SU-DHL-6 (cell line): ENCODE measurements around the gene IGSF6.

ENCODE experiments used
- H2AFZ ChIP-seq: fragments of 200-600 bp; sonication (generic); 2 replicates; pipeline ENCODE4 v1.6.1; 2014; ENCODE audit warnings: low read depth, mild to moderate bottlenecking, moderate library complexity, mixed read lengths, antibody characterized with exemption, low read length; ENCODE audit not compliant: severe bottlenecking
- H3F3A ChIP-seq: fragments of 200-600 bp; shearing (Covaris generic); 2 replicates; pipeline ENCODE4 v1.6.0; 2016; ENCODE audit warnings: antibody characterized with exemption, mild to moderate bottlenecking; ENCODE audit not compliant: insufficient read depth
- H3K27ac ChIP-seq: fragments of 200-600 bp; sonication (generic); 2 replicates; pipeline ENCODE4 v1.5.1; 2016; ENCODE audit warnings: low read depth, mild to moderate bottlenecking, low read length, moderate library complexity, mixed read lengths
- H3K27me3 ChIP-seq: fragments of 200-600 bp; sonication (generic), shearing (Covaris generic); 2 replicates; pipeline ENCODE4 v1.6.0; 2014; ENCODE audit warnings: mild to moderate bottlenecking, low read length
- H3K36me3 ChIP-seq: fragments of 200-600 bp; sonication (generic); 2 replicates; pipeline ENCODE4 v1.6.1; 2014; ENCODE audit warnings: mild to moderate bottlenecking, low read length, mixed read lengths
- H3K4me2 ChIP-seq: fragments of 300-600, 200-600 bp; shearing (Covaris generic), sonication (generic); 2 replicates; pipeline ENCODE4 v1.6.0; 2014; ENCODE audit warnings: low read length, low read depth, mild to moderate bottlenecking; ENCODE audit not compliant: poor library complexity, severe bottlenecking
- H3K4me3 ChIP-seq: fragments of 200-600 bp; sonication (generic); 2 replicates; pipeline ENCODE4 v1.5.1; 2014; ENCODE audit warnings: antibody characterized with exemption, low read length, mild to moderate bottlenecking, mixed read lengths; ENCODE audit not compliant: insufficient read depth, poor library complexity, severe bottlenecking
- H3K79me2 ChIP-seq: fragments of 200-600 bp; sonication (generic); 2 replicates; pipeline ENCODE4 v1.6.1; 2014; ENCODE audit warnings: mild to moderate bottlenecking, low read length, moderate library complexity; ENCODE audit not compliant: insufficient read depth
- H3K9ac ChIP-seq: fragments of 200-600 bp; sonication (generic); 2 replicates; pipeline ENCODE4 v1.7.0; 2014; ENCODE audit warnings: mild to moderate bottlenecking, low read length
- H3K9me2 ChIP-seq: fragments of 200-600 bp; sonication (generic); replicated peaks from 2 replicates; pipeline ENCODE4 v1.6.1; 2014; ENCODE audit warnings: low read length; ENCODE audit not compliant: insufficient read depth
- H3K9me3 ChIP-seq: fragments of 200-600 bp; sonication (generic); 2 replicates; pipeline ENCODE4 v1.6.1; 2014; ENCODE audit warnings: low read length, mixed read lengths; ENCODE audit not compliant: insufficient read depth
- H4K20me1 ChIP-seq: fragments of 200-600 bp; sonication (generic); 2 replicates; pipeline ENCODE4 v1.6.1; 2014; ENCODE audit warnings: low read depth, mild to moderate bottlenecking, antibody characterized with exemption, low read length, moderate library complexity, mixed read lengths
- EZH2phosphoT487 ChIP-seq: fragments of 200-600 bp; sonication (generic), shearing (Covaris generic); conservative IDR thresholded peaks from 2 replicates; pipeline ENCODE4 v1.6.1; 2018; ENCODE audit warnings: mild to moderate bottlenecking, antibody characterized with exemption, low read length, moderate library complexity, mixed read lengths
- TF ChIP-seq, protein P1 (sequence below): fragments of 200-600 bp; sonication (generic); IDR thresholded peaks from one replicate; pipeline ENCODE4 v1.5.1; 2017; ENCODE audit warnings: antibody characterized with exemption, mild to moderate bottlenecking, low read length, moderate library complexity; ENCODE audit not compliant: insufficient read depth, poor library complexity, severe bottlenecking

IGSF6 gene

DNA sequence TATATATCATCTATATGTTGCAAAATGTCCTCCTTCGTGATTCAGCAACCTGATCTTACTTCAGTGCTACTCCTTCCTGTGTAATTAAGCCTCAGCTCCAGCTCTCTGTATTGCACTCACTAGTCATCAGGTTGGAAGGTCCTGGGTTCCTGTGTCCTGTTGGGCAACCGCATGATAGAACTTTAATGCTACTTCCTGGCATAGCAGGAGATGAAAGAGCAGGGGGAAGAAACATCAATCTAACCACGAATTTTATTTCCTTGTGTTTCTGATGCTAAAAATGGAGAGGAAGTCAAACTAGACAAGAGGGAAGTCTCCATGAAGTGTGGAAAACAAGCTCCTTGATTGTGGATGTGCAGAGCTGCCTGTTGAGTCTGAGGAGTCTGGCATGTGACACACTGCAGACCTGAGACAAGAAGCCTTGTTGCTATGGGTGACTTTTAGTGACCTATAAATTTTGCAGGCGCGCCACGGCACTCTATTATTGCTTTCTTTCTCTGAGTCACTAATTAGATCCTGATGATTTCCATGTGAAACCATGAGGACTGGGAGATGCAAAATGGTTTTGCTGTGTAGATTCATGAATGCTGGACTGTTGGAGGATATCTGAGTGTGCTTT lies 25.6 kb downstream of the IGSF6 start:
- Histone ChIP-seq H3K4me3 (no peak overlapping the region), H2AFZ (no peak overlapping the region), H4K20me1 (no peaks in the 10 kb centered on the region), H3K4me2 (no peak overlapping the region), H3K9ac (no peak overlapping the region), H3K79me2 (no peaks in the 10 kb centered on the region), H3K9me3 (no peaks in the 10 kb centered on the region), H3K9me2 (no peaks in the 10 kb centered on the region), H3F3A (no peaks in the 10 kb centered on the region), H3K27ac (no peak overlapping the region), H3K36me3 (peaks cover 15% of the 10 kb centered on the region; the same call in 1 of the 2 replicates), H3K27me3 (no peaks in the 10 kb centered on the region)
- no peak for TF ChIP-seq EZH2phosphoT487
- TF ChIP-seq, protein P1, sequence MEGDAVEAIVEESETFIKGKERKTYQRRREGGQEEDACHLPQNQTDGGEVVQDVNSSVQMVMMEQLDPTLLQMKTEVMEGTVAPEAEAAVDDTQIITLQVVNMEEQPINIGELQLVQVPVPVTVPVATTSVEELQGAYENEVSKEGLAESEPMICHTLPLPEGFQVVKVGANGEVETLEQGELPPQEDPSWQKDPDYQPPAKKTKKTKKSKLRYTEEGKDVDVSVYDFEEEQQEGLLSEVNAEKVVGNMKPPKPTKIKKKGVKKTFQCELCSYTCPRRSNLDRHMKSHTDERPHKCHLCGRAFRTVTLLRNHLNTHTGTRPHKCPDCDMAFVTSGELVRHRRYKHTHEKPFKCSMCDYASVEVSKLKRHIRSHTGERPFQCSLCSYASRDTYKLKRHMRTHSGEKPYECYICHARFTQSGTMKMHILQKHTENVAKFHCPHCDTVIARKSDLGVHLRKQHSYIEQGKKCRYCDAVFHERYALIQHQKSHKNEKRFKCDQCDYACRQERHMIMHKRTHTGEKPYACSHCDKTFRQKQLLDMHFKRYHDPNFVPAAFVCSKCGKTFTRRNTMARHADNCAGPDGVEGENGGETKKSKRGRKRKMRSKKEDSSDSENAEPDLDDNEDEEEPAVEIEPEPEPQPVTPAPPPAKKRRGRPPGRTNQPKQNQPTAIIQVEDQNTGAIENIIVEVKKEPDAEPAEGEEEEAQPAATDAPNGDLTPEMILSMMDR, result no peak

DNA sequence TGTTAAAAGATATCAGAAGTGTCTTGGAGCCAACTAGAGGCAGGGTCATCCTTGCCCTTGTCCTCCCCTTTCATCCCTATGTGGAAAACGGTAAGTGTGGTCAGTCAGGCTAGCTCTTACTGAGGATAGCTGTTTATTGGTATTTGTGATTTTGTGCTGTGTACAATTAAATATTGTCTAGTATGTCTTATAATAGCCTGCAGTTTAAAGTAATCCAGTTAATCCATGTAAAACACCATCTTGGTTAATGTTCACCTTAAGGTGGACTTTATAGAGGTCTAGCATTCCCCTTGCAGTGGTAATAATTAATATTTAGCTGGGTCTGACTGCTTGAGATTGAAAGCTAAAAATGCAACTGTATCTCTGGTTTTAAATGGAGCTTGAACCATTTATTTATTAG lies 27.4 kb downstream of the IGSF6 start:
- H3K36me3 ChIP-seq, result peaks cover 15% of the 10 kb centered on the region; the same call in 1 of the 2 replicates
- no peak overlapping the region for H2AFZ ChIP-seq
- no peaks in the 10 kb centered on the region for H3K79me2 ChIP-seq
- H3K27ac ChIP-seq, result no peak overlapping the region
- no peaks in the 10 kb centered on the region for H4K20me1 ChIP-seq
- no peaks in the 10 kb centered on the region for H3K9me2 ChIP-seq
- H3K4me2 ChIP-seq, result no peak overlapping the region
- no peaks in the 10 kb centered on the region for H3F3A ChIP-seq
- H3K9ac ChIP-seq, result no peak overlapping the region
- no peak overlapping the region for H3K4me3 ChIP-seq
- TF ChIP-seq, protein P1, result no peak
- no peak for TF ChIP-seq EZH2phosphoT487
- H3K9me3 ChIP-seq, result no peaks in the 10 kb centered on the region
- H3K27me3 ChIP-seq, result no peaks in the 10 kb centered on the region

DNA sequence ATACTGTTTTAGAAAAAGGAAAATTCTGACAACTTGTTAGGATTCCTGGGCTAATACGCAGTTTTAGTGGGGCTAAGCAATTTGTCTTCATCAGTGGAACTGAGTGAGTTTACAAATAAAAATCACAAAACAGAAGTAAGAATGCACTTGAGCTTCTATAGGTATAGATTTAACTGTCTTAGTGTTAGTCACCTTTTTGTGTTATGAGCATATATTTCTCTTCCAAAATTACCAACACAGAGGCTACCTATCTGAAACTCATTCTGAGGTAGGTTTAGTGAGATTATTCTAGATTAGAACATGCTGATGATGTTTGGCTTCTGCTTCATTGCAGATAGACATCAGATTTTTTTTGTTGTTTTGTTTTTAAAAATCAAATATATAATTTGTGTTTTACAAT lies 29.9 kb downstream of the IGSF6 start:
- Histone ChIP-seq H3F3A (no peaks in the 10 kb centered on the region), H3K36me3 (peaks cover 18% of the 10 kb centered on the region; the same call in 1 of the 2 replicates), H3K4me3 (no peak overlapping the region), H3K9ac (no peak overlapping the region), H3K9me2 (no peaks in the 10 kb centered on the region), H3K4me2 (no peak overlapping the region), H3K27me3 (no peaks in the 10 kb centered on the region), H3K27ac (no peak overlapping the region), H2AFZ (no peak overlapping the region), H3K79me2 (no peaks in the 10 kb centered on the region), H4K20me1 (no peaks in the 10 kb centered on the region), H3K9me3 (no peaks in the 10 kb centered on the region)
- TF ChIP-seq, protein P1, result no peak
- TF ChIP-seq EZH2phosphoT487, result no peak
